Measurements from ENCODE around the gene PVRIG. TPM values are rescaled to one million over a fixed set of nuclear protein-coding genes. Genes with fewer than 3 reads are reported as not detected.
"Not testable (repeated sequence)": the region's sequence is repeated elsewhere in the genome, so short reads cannot be mapped to it uniquely, and the experiment has no call there.

The PVRIG gene
- total and polyA plus RNA-seq, 12 donors, result 0.21 to 1.8 (median 0.49) TPM; not detected in 2

DNA sequence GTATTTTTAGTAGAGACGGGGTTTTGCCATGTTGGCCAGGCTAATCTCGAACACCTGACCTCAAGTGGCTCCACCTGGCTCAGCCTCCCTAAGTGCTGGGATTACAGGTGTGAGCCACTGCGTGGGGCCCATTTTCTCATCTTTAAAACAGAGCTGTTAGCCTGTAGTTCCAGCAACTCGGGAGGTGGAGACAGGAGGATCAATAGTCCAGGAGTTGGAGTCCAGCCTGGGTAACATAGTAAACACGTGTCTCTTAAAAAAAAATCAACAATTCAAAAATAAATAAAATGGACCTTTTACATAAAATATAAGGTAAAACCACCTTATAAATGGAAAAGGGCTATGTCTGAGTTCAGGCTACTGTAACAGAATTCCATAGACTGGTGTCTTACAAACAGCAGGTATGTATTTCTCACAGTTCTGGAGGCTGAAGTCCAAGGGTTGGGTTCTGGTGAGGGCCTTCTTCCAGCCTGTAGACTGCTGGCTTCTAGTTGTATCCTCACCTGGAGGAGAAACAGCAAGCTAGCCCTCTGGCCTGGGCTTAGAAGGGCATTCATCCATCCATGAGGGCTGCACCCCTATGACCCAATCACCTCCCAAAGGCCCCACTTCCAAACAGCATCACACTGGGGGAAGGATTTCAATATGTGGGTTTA, 7.0 kb upstream of the PVRIG start:
- H3K36me3 ChIP-seq (replicated peaks in 1 of 2), result no peaks in the 10 kb centered on the region
- TF ChIP-seq POLR2A (IDR thresholded peaks at IDR 0.05), result no peak
- TF ChIP-seq, protein P1, sequence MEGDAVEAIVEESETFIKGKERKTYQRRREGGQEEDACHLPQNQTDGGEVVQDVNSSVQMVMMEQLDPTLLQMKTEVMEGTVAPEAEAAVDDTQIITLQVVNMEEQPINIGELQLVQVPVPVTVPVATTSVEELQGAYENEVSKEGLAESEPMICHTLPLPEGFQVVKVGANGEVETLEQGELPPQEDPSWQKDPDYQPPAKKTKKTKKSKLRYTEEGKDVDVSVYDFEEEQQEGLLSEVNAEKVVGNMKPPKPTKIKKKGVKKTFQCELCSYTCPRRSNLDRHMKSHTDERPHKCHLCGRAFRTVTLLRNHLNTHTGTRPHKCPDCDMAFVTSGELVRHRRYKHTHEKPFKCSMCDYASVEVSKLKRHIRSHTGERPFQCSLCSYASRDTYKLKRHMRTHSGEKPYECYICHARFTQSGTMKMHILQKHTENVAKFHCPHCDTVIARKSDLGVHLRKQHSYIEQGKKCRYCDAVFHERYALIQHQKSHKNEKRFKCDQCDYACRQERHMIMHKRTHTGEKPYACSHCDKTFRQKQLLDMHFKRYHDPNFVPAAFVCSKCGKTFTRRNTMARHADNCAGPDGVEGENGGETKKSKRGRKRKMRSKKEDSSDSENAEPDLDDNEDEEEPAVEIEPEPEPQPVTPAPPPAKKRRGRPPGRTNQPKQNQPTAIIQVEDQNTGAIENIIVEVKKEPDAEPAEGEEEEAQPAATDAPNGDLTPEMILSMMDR (IDR thresholded peaks at IDR 0.05), result no peak
- intact Hi-C loops (cut with DNase I), result loop anchor here in 1 of 2 donors (10.0 kb wide), 1 partner anchor 58 kb away; the partner anchor contains the start of gene TRAPPC14
- H3K27ac ChIP-seq, result no peak overlapping the region
- no peaks in the 10 kb centered on the region for H3K9me3 ChIP-seq (replicated peaks in 1 of 3)
- no peaks in the 10 kb centered on the region for H3K27me3 ChIP-seq
- H3K4me1 ChIP-seq (replicated peaks in 1 of 2), result peaks cover 0 to 4% of the 10 kb centered on the region in 2 donors
- no peak for DNase-seq
- 85 to 88% (median 87%) methylated on average over 5 of the region's 5 CpGs for WGBS, 4 donors
- H3K4me3 ChIP-seq, result no peak overlapping the region

DNA sequence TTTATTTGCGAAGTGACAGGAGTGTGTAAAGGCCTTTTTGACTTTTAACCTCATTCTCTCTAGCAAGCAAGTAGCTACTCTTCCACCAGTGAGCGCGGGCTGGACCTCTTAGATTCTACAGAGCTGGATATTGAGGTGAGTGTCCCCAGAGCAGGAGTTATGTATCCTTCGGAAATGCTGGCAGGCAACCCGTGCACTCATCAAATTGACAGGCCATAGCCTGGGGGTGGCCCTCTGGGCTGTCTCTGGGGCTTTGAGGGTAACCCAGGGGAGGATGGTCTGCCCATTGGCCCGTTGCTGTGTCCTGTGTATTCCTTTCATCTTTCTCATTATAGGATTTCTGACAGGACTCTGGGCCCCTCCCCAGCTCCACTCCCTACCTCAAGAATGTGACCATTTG, 6.1 kb upstream of the PVRIG start:
- Histone ChIP-seq H3K4me3 (no peak overlapping the region), H3K27me3 (no peaks in the 10 kb centered on the region), H3K9me3 (replicated peaks in 1 of 3) (no peaks in the 10 kb centered on the region), H3K36me3 (replicated peaks in 1 of 2) (no peaks in the 10 kb centered on the region), H3K4me1 (replicated peaks in 1 of 2) (peaks cover 0 to 4% of the 10 kb centered on the region in 2 donors), H3K27ac (no peak overlapping the region)
- intact Hi-C loops (cut with DNase I), result loop anchor here in 1 of 2 donors (10.0 kb wide), 1 partner anchor 59 kb away; the partner anchor contains the start of gene TRAPPC14
- TF ChIP-seq POLR2A (IDR thresholded peaks at IDR 0.05), result no peak
- TF ChIP-seq, protein P1 (IDR thresholded peaks at IDR 0.05), result no peak
- 58 to 74% (median 61%) methylated on average over 5 to 6 of the region's 6 CpGs for WGBS, 4 donors
- DNase-seq, result no peak

DNA sequence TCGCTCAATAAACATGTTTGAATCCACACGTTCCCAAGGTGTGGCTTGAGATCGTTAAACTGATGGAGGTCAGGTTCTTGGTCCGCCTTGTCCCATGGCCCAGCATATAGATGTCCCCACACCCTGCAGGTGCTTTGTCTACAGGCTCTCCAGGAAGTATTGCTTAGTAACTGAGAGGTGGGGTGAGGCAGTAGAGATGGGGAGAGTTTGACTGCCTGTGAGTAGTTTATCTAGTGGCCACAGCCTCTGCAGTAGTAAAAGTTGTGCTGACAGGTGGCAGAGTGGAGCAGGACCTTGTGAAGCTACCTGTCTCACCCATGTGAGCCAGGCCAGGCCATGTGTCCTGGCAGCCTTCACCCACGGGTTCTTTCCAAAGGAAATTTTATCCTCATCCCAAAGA, 5.4 kb upstream of the PVRIG start:
- H3K9me3 ChIP-seq (replicated peaks in 1 of 3); H3K27me3 ChIP-seq; H3K4me3 ChIP-seq; DNase-seq; H3K4me1 ChIP-seq (replicated peaks in 1 of 2); H3K36me3 ChIP-seq (replicated peaks in 1 of 2); H3K27ac ChIP-seq: not testable (repeated sequence)
- WGBS, 4 donors, result 77 to 88% (median 83%) methylated on average over 5 of the region's 5 CpGs
- intact Hi-C loops (cut with DNase I), result loop anchor here in 1 of 2 donors (10.0 kb wide), 1 partner anchor 60 kb away; the partner anchor contains the start of gene TRAPPC14

DNA sequence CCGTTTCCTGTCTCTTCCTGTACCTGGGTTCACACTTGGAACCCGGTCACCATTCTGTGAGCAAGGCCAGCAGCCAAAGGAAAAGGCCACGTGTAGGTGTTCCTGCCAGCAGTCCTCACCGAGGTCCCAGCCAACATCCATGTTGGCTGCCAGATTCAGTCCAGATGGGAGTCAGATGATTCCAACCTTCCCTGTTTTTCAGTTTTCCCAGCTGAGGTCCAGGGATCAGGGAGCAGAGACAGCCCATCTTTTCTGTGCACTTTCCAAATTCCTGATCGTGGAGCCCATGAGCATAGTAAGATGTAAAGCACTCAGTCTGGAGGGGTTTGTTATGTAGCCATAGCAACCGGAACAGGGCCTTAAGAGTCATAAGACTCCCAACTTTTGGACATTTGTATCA, 3.9 kb upstream of the PVRIG start:
- no peaks in the 10 kb centered on the region for H3K9me3 ChIP-seq (replicated peaks in 1 of 3)
- no peak overlapping the region for H3K27ac ChIP-seq
- no peak for DNase-seq
- WGBS, 4 donors, result 44 to 50% (median 48%) methylated on average over 6 of the region's 6 CpGs
- H3K4me1 ChIP-seq (replicated peaks in 1 of 2), result peaks cover 0 to 4% of the 10 kb centered on the region in 2 donors
- H3K4me3 ChIP-seq, result no peak overlapping the region
- no peaks in the 10 kb centered on the region for H3K36me3 ChIP-seq (replicated peaks in 1 of 2)
- no peaks in the 10 kb centered on the region for H3K27me3 ChIP-seq
- intact Hi-C loops (cut with DNase I), result loop anchor here (5.0 to 10.0 kb wide), 2 partner anchors 61 to 84 kb away; partner anchors contain the start of gene TRAPPC14 (in 1 of the 2)
- TF ChIP-seq, protein P1 (IDR thresholded peaks at IDR 0.05), result no peak
- no peak for TF ChIP-seq POLR2A (IDR thresholded peaks at IDR 0.05)
